Measurements from ENCODE around the gene NFX1.

DNA sequence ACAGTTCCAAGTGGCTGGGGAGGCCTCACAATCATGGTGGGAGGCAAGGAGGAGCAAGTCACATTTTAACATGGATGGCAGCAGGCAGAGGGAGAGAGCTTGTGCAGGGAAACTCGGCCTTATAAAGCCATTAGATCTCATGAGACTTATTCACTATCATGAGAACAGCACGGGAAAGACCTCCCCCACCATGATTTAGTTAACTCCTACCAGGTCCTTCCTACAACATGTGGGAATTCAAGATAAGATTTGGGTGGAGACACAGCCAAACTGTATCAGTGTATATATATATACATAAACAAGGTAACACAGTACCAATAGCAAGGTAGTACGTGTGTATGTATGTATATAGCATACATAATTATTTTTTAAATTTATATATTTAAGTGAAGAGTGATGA lies 50.9 kb downstream of the NFX1 start:
- TF ChIP-seq, protein P1, sequence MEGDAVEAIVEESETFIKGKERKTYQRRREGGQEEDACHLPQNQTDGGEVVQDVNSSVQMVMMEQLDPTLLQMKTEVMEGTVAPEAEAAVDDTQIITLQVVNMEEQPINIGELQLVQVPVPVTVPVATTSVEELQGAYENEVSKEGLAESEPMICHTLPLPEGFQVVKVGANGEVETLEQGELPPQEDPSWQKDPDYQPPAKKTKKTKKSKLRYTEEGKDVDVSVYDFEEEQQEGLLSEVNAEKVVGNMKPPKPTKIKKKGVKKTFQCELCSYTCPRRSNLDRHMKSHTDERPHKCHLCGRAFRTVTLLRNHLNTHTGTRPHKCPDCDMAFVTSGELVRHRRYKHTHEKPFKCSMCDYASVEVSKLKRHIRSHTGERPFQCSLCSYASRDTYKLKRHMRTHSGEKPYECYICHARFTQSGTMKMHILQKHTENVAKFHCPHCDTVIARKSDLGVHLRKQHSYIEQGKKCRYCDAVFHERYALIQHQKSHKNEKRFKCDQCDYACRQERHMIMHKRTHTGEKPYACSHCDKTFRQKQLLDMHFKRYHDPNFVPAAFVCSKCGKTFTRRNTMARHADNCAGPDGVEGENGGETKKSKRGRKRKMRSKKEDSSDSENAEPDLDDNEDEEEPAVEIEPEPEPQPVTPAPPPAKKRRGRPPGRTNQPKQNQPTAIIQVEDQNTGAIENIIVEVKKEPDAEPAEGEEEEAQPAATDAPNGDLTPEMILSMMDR (IDR thresholded peaks at IDR 0.05) = no peak
- no peak for TF ChIP-seq POLR2A (IDR thresholded peaks at IDR 0.05)

Data from right lobe of liver (tissue), 4 donors.